AG09309 (cell line): ENCODE data around the gene PRPSAP1.

Experiments used
- DNase-seq: peaks from one replicate; pipeline ENCODE4 v3.0.0-alpha.2; 2010; ENCODE audit warnings: low read depth
- H3K4me3 ChIP-seq: 2 replicates; pipeline ENCODE4 v1.5.1; 2011; ENCODE audit warnings: mild to moderate bottlenecking, low read depth, low read length, moderate library complexity; ENCODE audit not compliant: control insufficient read depth
- CTCF ChIP-seq: IDR thresholded peaks from 2 replicates; pipeline ENCODE4 v1.5.1; 2011; ENCODE audit warnings: mild to moderate bottlenecking, low read depth, low read length, inconsistent platforms; ENCODE audit not compliant: insufficient read depth, control insufficient read depth; ENCODE audit errors: missing control alignments

PRPSAP1 gene

GRCh38 chr17:76335716-76336381, 17.9 kb downstream of the PRPSAP1 start:
- no peak for TF ChIP-seq CTCF
- H3K4me3 ChIP-seq, result no peak overlapping the region
- DNase-seq, result no peak

DNA sequence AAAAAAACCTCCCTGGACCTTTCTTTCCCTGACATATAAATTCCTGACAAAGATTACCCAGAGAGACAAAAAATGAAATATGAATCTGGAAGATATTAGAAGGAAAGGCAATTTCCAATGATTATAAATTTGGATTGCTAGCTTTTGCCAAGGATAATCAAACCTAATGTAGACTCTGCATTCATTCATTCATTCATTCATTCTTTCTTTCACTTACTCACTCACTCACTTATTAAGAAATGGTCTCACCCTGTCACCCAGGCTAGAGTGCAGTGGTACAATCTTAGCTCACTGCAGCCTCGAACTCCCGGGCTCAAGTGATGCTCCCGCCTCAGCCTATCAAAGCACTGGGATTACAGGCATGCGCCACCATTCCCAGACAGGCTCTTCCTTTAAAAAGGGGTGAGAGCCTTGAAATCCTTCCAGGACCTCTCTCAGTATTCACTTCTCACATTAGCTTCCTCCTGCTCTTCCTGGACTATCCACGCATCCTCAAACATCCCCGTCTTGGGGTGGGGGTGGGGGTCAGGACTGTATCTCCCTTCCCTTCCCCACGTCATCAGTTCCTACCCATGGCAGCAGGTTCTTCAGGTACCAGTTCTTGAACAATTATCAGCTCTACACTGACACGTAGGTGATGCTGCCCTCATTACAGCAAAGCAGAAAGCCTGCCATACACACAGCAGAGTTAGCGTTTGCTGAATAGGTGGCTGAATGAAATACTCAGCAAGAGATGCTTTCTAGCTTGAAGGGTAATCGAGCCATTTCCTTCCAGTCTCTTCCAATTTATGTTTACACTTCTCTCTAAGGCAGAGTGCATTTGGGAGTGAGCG, 19.8 kb downstream of the PRPSAP1 start:
- DNase-seq, result no peak
- H3K4me3 ChIP-seq, result no peak overlapping the region
- no peak for TF ChIP-seq CTCF

GRCh38 chr17:76331083-76331482, 22.6 kb downstream of the PRPSAP1 start:
- no peak overlapping the region for H3K4me3 ChIP-seq
- TF ChIP-seq CTCF, result no peak
- DNase-seq, result no peak

DNA sequence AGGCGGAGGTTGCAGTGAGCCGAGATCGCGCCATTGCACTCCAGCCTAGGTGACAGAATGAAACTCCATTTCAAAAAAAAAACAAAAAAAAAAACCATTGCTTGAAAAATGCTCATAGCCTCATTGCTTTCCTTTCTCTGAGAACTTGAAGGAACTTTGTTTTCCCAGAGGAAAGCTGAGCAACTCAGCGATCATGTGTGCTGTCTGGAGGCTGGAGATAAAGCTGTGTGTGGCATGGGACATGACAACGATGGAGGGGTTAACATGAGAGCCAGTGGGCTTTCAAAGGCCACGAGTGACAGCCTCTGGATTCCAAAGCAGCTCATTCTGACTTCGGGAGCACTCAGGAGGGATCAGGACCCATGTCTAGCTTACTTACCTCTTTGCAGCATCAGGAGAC, 24.1 kb downstream of the PRPSAP1 start:
- DNase-seq, result no peak
- no peak for TF ChIP-seq CTCF
- H3K4me3 ChIP-seq, result no peak overlapping the region

DNA sequence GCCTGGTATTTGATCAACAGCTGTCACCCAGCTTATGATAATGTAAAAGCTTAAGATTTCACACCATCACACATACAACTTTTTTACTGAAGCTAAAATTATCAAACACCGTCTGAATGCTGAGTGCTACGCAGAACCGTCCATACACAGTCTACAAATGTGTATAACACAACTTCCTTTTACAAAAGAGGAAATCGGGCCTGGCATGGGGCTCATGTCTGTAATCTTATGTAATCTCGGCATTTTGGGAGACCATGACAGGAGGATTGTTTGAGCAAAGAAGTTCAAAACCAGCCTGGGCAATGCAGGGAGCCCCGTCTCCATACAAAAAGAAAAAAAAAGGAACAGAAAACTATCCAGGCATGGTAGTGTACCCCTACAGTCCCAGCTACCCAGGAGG, 26.0 kb downstream of the PRPSAP1 start:
- H3K4me3 ChIP-seq, result no peak overlapping the region
- no peak for TF ChIP-seq CTCF
- no peak for DNase-seq

DNA sequence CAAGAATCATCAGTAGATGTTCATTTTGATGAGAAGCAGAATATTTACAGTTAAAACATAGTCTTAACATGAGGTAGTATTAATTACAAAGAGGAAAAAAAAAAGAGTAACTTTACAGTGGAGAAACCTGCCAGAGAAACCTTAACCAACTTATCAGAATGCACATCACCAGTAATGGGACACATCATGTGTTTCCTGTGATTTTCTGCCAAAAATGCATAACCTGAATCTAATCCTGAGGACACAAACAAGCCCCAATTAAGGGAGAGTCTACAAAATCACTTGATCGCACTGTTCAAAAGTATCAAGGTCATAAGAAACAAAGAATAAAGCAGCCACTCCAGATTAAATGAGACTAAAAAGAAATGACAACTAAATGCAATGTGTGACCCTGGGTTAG, 27.4 kb downstream of the PRPSAP1 start:
- TF ChIP-seq CTCF, result no peak
- H3K4me3 ChIP-seq, result no peak overlapping the region
- no peak for DNase-seq
